GM10248 (cell line): ENCODE results near the gene AIFM3.

Experiments
- CTCF ChIA-PET: fragments of 300-600 bp; sonication (Branson Sonifier 250); formaldehyde crosslinking; extraction: SDS; loops from one replicate; lab custom pipeline; 2021; ENCODE audit warnings: antibody characterized with exemption; lab: Yijun Ruan, JAX
- POLR2A ChIA-PET: fragments of 350-650 bp; sonication (Branson Sonifier 250); formaldehyde crosslinking; extraction: SDS; loops from one replicate; lab custom pipeline; 2020; ENCODE audit warnings: antibody characterized with exemption; lab: Yijun Ruan, JAX
- DNase-seq: peaks from one replicate; pipeline ENCODE4 v3.0.0; 2012; ENCODE audit errors: extremely low spot score
- CTCF ChIP-seq: IDR thresholded peaks from 2 replicates; pipeline ENCODE4 v1.5.1; 2012; ENCODE audit warnings: mild to moderate bottlenecking, low read depth; ENCODE audit errors: extremely low read depth, missing control alignments, control extremely low read depth

The AIFM3 gene

GRCh38 chr22:20943104-20943933, 23.7 kb upstream of the AIFM3 start:
- POLR2A ChIA-PET: interaction anchor here (0.6 to 0.7 kb wide), 2 partner anchors 11 to 39 kb away, joined by 3 to 4 read pairs; partner anchors contain the start of gene LZTR1
- DNase-seq: no peak
- no peak for TF ChIP-seq CTCF
- CTCF ChIA-PET: interaction anchor here (0.8 kb wide), 1 partner anchor 15 kb away, joined by 3 read pairs; no protein-coding TSS in a partner anchor

GRCh38 chr22:20944042-20944441, 23.0 kb upstream of the AIFM3 start:
- TF ChIP-seq CTCF: no peak
- ChIA-PET POLR2A (interaction anchor here (0.6 kb wide), 1 partner anchor 38 kb away, joined by 4 read pairs; the partner anchor contains the start of gene LZTR1), CTCF (interaction anchor here (0.8 kb wide), 1 partner anchor 16 kb away, joined by 3 read pairs; no protein-coding TSS in a partner anchor)
- no peak for DNase-seq

- no peak for TF ChIP-seq CTCF
- ChIA-PET CTCF (no interaction called here), POLR2A (no interaction called here)
- DNase-seq: no peak
Measured at GRCh38 chr22:20945578-20945934, 21.5 kb upstream of the AIFM3 start.

- TF ChIP-seq CTCF: no peak
- CTCF ChIA-PET: interaction anchor here (0.9 to 1.9 kb wide), 4 partner anchors 10 to 26 kb away, joined by 3 to 4 read pairs (median 4); no protein-coding TSS in a partner anchor
- DNase-seq: no peak
- POLR2A ChIA-PET: no interaction called here
Measured at GRCh38 chr22:20946080-20946986, 20.7 kb upstream of the AIFM3 start.

GRCh38 chr22:20946991-20947390, 20.1 kb upstream of the AIFM3 start:
- CTCF ChIA-PET: interaction anchor here (0.9 to 1.9 kb wide), 4 partner anchors 9 to 27 kb away, joined by 3 to 4 read pairs (median 4); no protein-coding TSS in a partner anchor
- no peak for TF ChIP-seq CTCF
- DNase-seq: no peak
- POLR2A ChIA-PET: no interaction called here

GRCh38 chr22:20948450-20948849, 18.6 kb upstream of the AIFM3 start:
- TF ChIP-seq CTCF: no peak
- ChIA-PET CTCF (interaction anchor here (1.0 to 2.2 kb wide), 3 partner anchors 10 to 13 kb away, joined by 3 to 7 read pairs (median 4); no protein-coding TSS in a partner anchor), POLR2A (no interaction called here)
- DNase-seq: no peak
